Upper lobe of right lung (tissue), 1 donor: ENCODE data around the gene CAMKK1. TPM values are rescaled to one million over a fixed set of nuclear protein-coding genes. Genes with fewer than 3 reads are reported as not detected.

Source experiments
- ATAC-seq: fragments of 200-7000 bp; cut with Tn5 transposase; one replicate; pipeline ENCODE4 v1.9.1; 2020; ENCODE audit warnings: mild to moderate bottlenecking, moderate library complexity
- DNase-seq: peaks from one replicate; pipeline ENCODE4 v3.0.0-alpha.2; 2020
- H3K27ac ChIP-seq: fragments of 200-600 bp; one replicate; pipeline ENCODE4 v1.8.0; 2022
- H3K27me3 ChIP-seq: fragments of 200-600 bp; one replicate; pipeline ENCODE4 v1.8.0; 2022; ENCODE audit warnings: mild to moderate bottlenecking
- H3K36me3 ChIP-seq: fragments of 200-600 bp; one replicate; pipeline ENCODE4 v1.8.0; 2022
- H3K4me1 ChIP-seq: fragments of 200-600 bp; one replicate; pipeline ENCODE4 v1.8.0; 2022
- H3K4me3 ChIP-seq: fragments of 200-600 bp; one replicate; pipeline ENCODE4 v1.8.0; 2022; ENCODE audit warnings: mild to moderate bottlenecking
- H3K9me3 ChIP-seq: fragments of 200-600 bp; one replicate; pipeline ENCODE4 v1.8.0; 2022
- intact Hi-C: fragments of 100-400 bp; cut with DNase I; formaldehyde crosslinking; loops from one replicate; pipeline ENCODE4 v1.11.0; 2022
- total RNA-seq: library from RNA; stranded (reverse); fragmentation: NEBNext Ultra II Directional; extraction: Animal tissue kit (Norgen Biotek cat#: 25700); gene quantifications from one replicate; pipeline ENCODE4 v1.2.1, GENCODE V29; 2021
- TF ChIP-seq, protein P1 (sequence below): fragments of 200-600 bp; IDR thresholded peaks from one replicate; pipeline ENCODE4 v1.8.0; 2022; ENCODE audit warnings: antibody characterized with exemption
- donor health status: DM: no; HTN: yes; CAD: no; lungs with severe emphysema.

CAMKK1 gene
- total RNA-seq, 1 donor from 2014 or later, result 10.1 TPM

GRCh38 chr17:3929764-3930163, 36.9 kb upstream of the CAMKK1 start:
- Histone ChIP-seq H3K4me3 (no peak overlapping the region), H3K27me3 (no peaks in the 10 kb centered on the region), H3K4me1 (no peaks in the 10 kb centered on the region), H3K9me3 (no peaks in the 10 kb centered on the region), H3K27ac (no peak overlapping the region), H3K36me3 (no peaks in the 10 kb centered on the region)
- DNase-seq (no peak), ATAC-seq (no peak)
- TF ChIP-seq, protein P1, sequence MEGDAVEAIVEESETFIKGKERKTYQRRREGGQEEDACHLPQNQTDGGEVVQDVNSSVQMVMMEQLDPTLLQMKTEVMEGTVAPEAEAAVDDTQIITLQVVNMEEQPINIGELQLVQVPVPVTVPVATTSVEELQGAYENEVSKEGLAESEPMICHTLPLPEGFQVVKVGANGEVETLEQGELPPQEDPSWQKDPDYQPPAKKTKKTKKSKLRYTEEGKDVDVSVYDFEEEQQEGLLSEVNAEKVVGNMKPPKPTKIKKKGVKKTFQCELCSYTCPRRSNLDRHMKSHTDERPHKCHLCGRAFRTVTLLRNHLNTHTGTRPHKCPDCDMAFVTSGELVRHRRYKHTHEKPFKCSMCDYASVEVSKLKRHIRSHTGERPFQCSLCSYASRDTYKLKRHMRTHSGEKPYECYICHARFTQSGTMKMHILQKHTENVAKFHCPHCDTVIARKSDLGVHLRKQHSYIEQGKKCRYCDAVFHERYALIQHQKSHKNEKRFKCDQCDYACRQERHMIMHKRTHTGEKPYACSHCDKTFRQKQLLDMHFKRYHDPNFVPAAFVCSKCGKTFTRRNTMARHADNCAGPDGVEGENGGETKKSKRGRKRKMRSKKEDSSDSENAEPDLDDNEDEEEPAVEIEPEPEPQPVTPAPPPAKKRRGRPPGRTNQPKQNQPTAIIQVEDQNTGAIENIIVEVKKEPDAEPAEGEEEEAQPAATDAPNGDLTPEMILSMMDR, result no peak
- intact Hi-C loops, result loop anchor here (5.0 kb wide), 1 partner anchor 73 kb away; no protein-coding TSS in a partner anchor

DNA sequence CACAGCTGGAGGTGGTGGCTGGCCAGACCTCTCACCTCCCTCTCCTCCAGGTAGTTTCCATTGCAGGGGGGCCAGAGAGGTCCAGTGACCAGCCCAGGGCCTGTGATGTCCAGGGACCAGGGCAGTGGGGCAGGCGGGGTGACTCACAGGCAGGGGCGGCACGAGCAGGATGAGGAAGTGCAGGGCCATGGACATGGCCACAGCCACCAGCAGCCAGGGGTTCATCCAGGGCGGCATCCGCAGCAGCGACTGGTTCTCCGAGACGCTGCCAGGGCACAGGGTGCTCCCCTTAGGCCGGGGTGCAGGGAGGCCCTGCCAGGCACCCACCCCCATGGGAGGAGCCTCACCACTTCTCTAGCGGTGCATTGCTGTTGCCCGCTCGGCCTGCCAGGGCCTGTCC, 36.3 kb upstream of the CAMKK1 start:
- no peak for DNase-seq
- Histone ChIP-seq H3K36me3 (no peaks in the 10 kb centered on the region), H3K4me1 (no peaks in the 10 kb centered on the region), H3K27me3 (no peaks in the 10 kb centered on the region), H3K4me3 (no peak overlapping the region), H3K27ac (no peak overlapping the region), H3K9me3 (no peaks in the 10 kb centered on the region)
- intact Hi-C loops, result no loop called here
- ATAC-seq, result peak; percentile 50
- TF ChIP-seq, protein P1, result no peak

GRCh38 chr17:3928406-3928805, 35.6 kb upstream of the CAMKK1 start:
- DNase-seq, result no peak
- Histone ChIP-seq H3K27ac (no peak overlapping the region), H3K27me3 (no peaks in the 10 kb centered on the region), H3K9me3 (no peaks in the 10 kb centered on the region), H3K4me1 (no peaks in the 10 kb centered on the region), H3K36me3 (no peaks in the 10 kb centered on the region), H3K4me3 (no peak overlapping the region)
- ATAC-seq, result peak; percentile 40
- TF ChIP-seq, protein P1, result no peak
- intact Hi-C loops, result no loop called here

DNA sequence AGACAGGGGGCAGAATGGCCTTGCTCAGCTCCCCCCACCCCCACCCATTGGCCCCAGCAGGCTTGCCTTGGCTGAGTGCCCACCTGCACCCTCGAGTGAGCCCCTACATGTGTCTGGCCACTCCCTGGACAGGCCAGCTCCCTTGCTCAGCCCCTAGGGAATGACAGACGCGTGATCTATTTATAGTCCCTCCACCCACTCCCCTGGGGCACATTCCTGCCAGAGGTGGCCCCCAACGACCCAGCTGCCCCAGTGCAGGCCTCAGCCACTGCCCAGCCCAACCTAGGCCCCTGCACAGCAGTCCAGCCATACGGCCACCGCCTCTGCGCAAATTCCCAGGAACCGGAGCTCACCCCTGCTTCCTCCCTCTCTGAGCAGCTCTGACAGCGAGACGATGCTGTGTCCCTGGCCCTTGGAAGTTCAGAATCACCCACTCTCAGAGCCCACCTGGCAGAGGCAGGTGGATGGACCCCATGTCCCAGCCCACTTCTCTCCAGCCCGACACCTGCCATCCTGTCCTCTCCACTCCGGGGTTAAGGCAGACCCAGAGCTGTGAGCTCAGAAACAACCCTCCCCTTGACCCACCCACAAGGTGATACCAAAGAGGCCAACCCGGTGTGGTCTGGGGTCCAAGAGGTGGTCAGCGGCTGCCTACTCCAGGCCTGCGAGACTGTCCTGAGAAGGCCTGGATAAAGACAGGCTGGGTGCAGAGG, 34.9 kb upstream of the CAMKK1 start:
- H3K4me3 ChIP-seq, result no peak overlapping the region
- no peaks in the 10 kb centered on the region for H3K36me3 ChIP-seq
- no peaks in the 10 kb centered on the region for H3K4me1 ChIP-seq
- ATAC-seq (peak; percentile 2), DNase-seq (no peak)
- no peaks in the 10 kb centered on the region for H3K27me3 ChIP-seq
- intact Hi-C loops, result no loop called here
- H3K9me3 ChIP-seq, result no peaks in the 10 kb centered on the region
- TF ChIP-seq, protein P1, result no peak
- H3K27ac ChIP-seq, result no peak overlapping the region

DNA sequence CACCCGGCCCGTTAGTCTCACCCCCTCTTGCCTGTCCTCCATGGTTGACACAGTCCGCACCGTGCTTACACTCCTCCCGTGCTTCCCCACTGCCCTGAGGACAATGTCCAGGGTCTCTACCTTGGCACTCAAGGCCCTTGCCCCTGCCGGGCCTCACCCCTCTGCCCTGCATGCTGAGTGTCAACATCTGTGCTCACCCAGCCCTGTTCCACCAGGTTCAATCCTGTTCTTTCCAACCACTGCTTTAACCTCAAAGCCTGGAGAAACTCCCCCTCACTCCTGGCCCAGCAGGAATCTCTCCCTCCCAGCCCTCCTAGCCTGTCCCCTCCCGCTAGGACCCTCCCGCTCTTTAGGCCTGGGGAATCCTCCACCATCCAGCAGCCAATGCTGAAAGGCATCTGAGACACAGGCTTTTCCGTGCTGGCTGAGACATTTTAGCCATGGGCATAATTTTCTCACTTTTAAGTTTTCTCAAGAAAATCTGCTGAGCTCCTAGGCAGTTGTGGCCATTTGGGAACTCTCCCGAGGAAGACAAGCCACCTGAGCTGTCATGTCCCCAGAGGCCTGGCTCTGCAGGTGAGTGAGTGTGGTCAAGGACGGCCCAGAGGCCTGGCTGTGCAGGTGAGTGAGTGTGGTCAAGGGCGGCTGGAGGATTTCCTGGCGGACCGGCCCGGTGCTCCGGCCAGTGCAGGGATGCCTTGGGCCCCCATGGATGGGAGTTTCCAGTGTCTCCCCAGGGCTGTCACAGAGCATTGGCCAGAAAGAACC, 34.2 kb upstream of the CAMKK1 start:
- no peak for ATAC-seq
- no peaks in the 10 kb centered on the region for H3K4me1 ChIP-seq
- DNase-seq, result no peak
- no peaks in the 10 kb centered on the region for H3K27me3 ChIP-seq
- no peak overlapping the region for H3K4me3 ChIP-seq
- intact Hi-C loops, result no loop called here
- H3K27ac ChIP-seq, result no peak overlapping the region
- no peaks in the 10 kb centered on the region for H3K36me3 ChIP-seq
- TF ChIP-seq, protein P1, result no peak
- no peaks in the 10 kb centered on the region for H3K9me3 ChIP-seq
